Left ventricle myocardium inferior (tissue), 1 donor: ENCODE data around the gene NELFA. TPM values are rescaled to one million over a fixed set of nuclear protein-coding genes. Genes with fewer than 3 reads are reported as not detected.

Experiments
- DNase-seq: peaks from one replicate; pipeline ENCODE4 v3.0.0-alpha.2; 2020
- H3K27ac ChIP-seq: fragments of 200-600 bp; replicated peaks from 2 replicates; pipeline ENCODE4 v1.8.0; 2021
- H3K27me3 ChIP-seq: fragments of 200-600 bp; 2 replicates; pipeline ENCODE4 v1.8.0; 2021; ENCODE audit warnings: low read depth
- H3K36me3 ChIP-seq: fragments of 200-600 bp; 2 replicates; pipeline ENCODE4 v1.8.0; 2021
- H3K4me1 ChIP-seq: fragments of 200-600 bp; 2 replicates; pipeline ENCODE4 v1.8.0; 2021
- H3K4me3 ChIP-seq: fragments of 200-600 bp; 2 replicates; pipeline ENCODE4 v1.8.0; 2021; ENCODE audit warnings: mild to moderate bottlenecking, moderate library complexity
- H3K9me3 ChIP-seq: fragments of 200-600 bp; replicated peaks from 2 replicates; pipeline ENCODE4 v1.8.0; 2021
- intact Hi-C: fragments of 100-400 bp; cut with micrococcal nuclease; formaldehyde crosslinking; loops from one replicate; pipeline ENCODE4 v1.11.0; 2022
- microRNA-seq: library from miRNA; unstranded; fragments of <30 nt; microRNA quantifications from one replicate; pipeline ENCODE4 v1.2.0, GENCODE V29; 2020
- total RNA-seq: library from RNA; stranded (reverse); fragmentation: NEBNext Ultra II Directional; extraction: Animal tissue kit (Norgen Biotek cat#: 25700); gene quantifications from one replicate; pipeline ENCODE4 v1.2.1, GENCODE V29; 2021
- TF ChIP-seq, protein P1 (sequence below): fragments of 200-600 bp; IDR thresholded peaks from 2 replicates; pipeline ENCODE4 v1.8.0; 2021; ENCODE audit warnings: antibody characterized with exemption, mild to moderate bottlenecking, borderline replicate concordance
- donor health status: DM: no; HTN: yes; CAD: no; lungs with severe emphysema.

NELFA gene
- total RNA-seq, 1 donor from 2014 or later, result 10.2 TPM

DNA sequence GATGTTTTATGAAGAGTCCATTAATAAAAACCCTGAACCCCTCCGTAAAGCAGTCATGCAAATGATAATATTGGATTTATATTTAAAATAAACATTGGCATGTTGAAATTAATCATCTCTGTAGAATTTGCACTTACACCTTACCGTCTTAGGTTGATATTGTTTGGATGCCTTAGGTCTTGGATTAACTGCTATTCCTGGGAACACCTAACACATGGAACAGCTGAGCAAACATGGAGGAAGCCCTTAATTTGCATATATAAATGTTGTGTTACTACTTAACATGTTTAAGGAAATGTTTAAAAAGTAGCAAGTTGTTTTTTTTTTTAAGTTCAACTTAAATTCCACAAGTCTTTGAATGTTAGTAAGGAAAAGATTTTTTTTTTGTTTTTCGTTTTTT lies 75.1 kb downstream of the NELFA start:
- no peak for DNase-seq
- Histone ChIP-seq H3K9me3 (no peaks in the 10 kb centered on the region), H3K4me1 (no peaks in the 10 kb centered on the region), H3K4me3 (no peak overlapping the region), H3K36me3 (peaks cover 61% of the 10 kb centered on the region), H3K27ac (no peak overlapping the region), H3K27me3 (no peaks in the 10 kb centered on the region)
- intact Hi-C loops, result no loop called here
- TF ChIP-seq, protein P1, sequence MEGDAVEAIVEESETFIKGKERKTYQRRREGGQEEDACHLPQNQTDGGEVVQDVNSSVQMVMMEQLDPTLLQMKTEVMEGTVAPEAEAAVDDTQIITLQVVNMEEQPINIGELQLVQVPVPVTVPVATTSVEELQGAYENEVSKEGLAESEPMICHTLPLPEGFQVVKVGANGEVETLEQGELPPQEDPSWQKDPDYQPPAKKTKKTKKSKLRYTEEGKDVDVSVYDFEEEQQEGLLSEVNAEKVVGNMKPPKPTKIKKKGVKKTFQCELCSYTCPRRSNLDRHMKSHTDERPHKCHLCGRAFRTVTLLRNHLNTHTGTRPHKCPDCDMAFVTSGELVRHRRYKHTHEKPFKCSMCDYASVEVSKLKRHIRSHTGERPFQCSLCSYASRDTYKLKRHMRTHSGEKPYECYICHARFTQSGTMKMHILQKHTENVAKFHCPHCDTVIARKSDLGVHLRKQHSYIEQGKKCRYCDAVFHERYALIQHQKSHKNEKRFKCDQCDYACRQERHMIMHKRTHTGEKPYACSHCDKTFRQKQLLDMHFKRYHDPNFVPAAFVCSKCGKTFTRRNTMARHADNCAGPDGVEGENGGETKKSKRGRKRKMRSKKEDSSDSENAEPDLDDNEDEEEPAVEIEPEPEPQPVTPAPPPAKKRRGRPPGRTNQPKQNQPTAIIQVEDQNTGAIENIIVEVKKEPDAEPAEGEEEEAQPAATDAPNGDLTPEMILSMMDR, result no peak

- H3K4me1 ChIP-seq, result no peaks in the 10 kb centered on the region
- H3K4me3 ChIP-seq, result no peak overlapping the region
- TF ChIP-seq, protein P1, result no peak
- no peaks in the 10 kb centered on the region for H3K27me3 ChIP-seq
- no peaks in the 10 kb centered on the region for H3K9me3 ChIP-seq
- intact Hi-C loops, result no loop called here
- peaks cover 58% of the 10 kb centered on the region for H3K36me3 ChIP-seq
- DNase-seq, result no peak
- H3K27ac ChIP-seq, result no peak overlapping the region
Observed at GRCh38 chr4:1932736-1933135, 76.0 kb downstream of the NELFA start.

Small RNAs within 50 kb of the gene (microRNA-seq; reads per million reads assigned to microRNA genes)
- gene MIR943, result not detected

Other genes with a start within 250 kb of the NELFA start
- gene FGFR3, start 215.7 kb downstream of the NELFA start, total RNA-seq, result 3.5 TPM
- gene LETM1, start 152.8 kb downstream of the NELFA start, total RNA-seq, result 38.8 TPM
- gene NSD2, start 137.6 kb downstream of the NELFA start, total RNA-seq, result 42.5 TPM
- 0.52 TPM for gene NAT8L, start 50.4 kb upstream of the NELFA start, total RNA-seq
- gene HAUS3, start 233.1 kb upstream of the NELFA start, total RNA-seq, result 6.4 TPM
- 2.2 TPM for gene POLN, start 233.1 kb upstream of the NELFA start, total RNA-seq